H9 (cell line): ENCODE measurements around the gene USP7. TPM values are rescaled to one million over a fixed set of nuclear protein-coding genes. Genes with fewer than 3 reads are reported as not detected.

ENCODE experiments used
- DNase-seq: peaks from one replicate; pipeline ENCODE4 v3.0.0-alpha.2; 2017
- H2AFZ ChIP-seq: one replicate; pipeline ENCODE4 v1.6.1; 2013; ENCODE audit warnings: mild to moderate bottlenecking, low read length, control low read depth, moderate library complexity
- H2AK5ac ChIP-seq: 2 replicates; pipeline ENCODE4 v1.6.1; 2013; ENCODE audit warnings: low read length, control low read depth, mixed read lengths; ENCODE audit not compliant: insufficient read length
- H2BK120ac ChIP-seq: one replicate; pipeline ENCODE4 v1.6.1; 2013; ENCODE audit warnings: low read depth, mild to moderate bottlenecking, low read length, control low read depth, inconsistent platforms; ENCODE audit not compliant: poor library complexity, severe bottlenecking
- H2BK12ac ChIP-seq: 2 replicates; pipeline ENCODE4 v1.6.1; 2013; ENCODE audit warnings: low read length, control low read depth, mixed read lengths, low read depth; ENCODE audit not compliant: insufficient read length
- H2BK15ac ChIP-seq: 2 replicates; pipeline ENCODE4 v1.6.1; 2013; ENCODE audit warnings: low read depth, low read length, control low read depth
- H2BK20ac ChIP-seq: one replicate; pipeline ENCODE4 v1.6.1; 2013; ENCODE audit warnings: low read depth, mild to moderate bottlenecking, low read length, control low read depth, inconsistent platforms; ENCODE audit not compliant: poor library complexity, severe bottlenecking
- H2BK5ac ChIP-seq: 2 replicates; pipeline ENCODE4 v1.6.1; 2013; ENCODE audit warnings: low read length, control low read depth, mixed read lengths; ENCODE audit not compliant: insufficient read length
- H3K14ac ChIP-seq: 2 replicates; pipeline ENCODE4 v1.6.1; 2013; ENCODE audit warnings: low read length, control low read depth; ENCODE audit not compliant: insufficient read depth
- H3K18ac ChIP-seq: 2 replicates; pipeline ENCODE4 v1.6.1; 2013; ENCODE audit warnings: low read depth, mild to moderate bottlenecking, mixed read lengths, low read length, control low read depth; ENCODE audit not compliant: insufficient read length
- H3K23ac ChIP-seq: 2 replicates; pipeline ENCODE4 v1.6.1; 2013; ENCODE audit warnings: low read length, control low read depth, mixed read lengths, low read depth; ENCODE audit not compliant: insufficient read length
- H3K23me2 ChIP-seq: 2 replicates; pipeline ENCODE4 v1.6.1; 2013; ENCODE audit warnings: low read depth, mild to moderate bottlenecking, mixed read lengths, low read length, control low read depth; ENCODE audit not compliant: insufficient read length, poor library complexity, severe bottlenecking
- H3K27ac ChIP-seq: 2 replicates; pipeline ENCODE4 v1.5.1; 2013; ENCODE audit warnings: low read length, control low read depth, mixed read lengths, low read depth; ENCODE audit not compliant: insufficient read length
- H3K27me3 ChIP-seq: 2 replicates; pipeline ENCODE4 v1.6.1; 2013; ENCODE audit warnings: low read length, control low read depth, inconsistent platforms; ENCODE audit not compliant: insufficient read depth
- H3K4ac ChIP-seq: 2 replicates; pipeline ENCODE4 v1.6.1; 2013; ENCODE audit warnings: low read depth, mild to moderate bottlenecking, control low read depth, inconsistent platforms, low read length, moderate library complexity
- H3K4me1 ChIP-seq: 2 replicates; pipeline ENCODE4 v1.6.1; 2013; ENCODE audit warnings: low read length, control low read depth, inconsistent platforms; ENCODE audit not compliant: insufficient read depth
- H3K4me2 ChIP-seq: 2 replicates; pipeline ENCODE4 v1.6.1; 2013; ENCODE audit warnings: low read length, control low read depth, mixed read lengths; ENCODE audit not compliant: insufficient read length, insufficient read depth
- H3K56ac ChIP-seq: 2 replicates; pipeline ENCODE4 v1.6.1; 2013; ENCODE audit warnings: low read depth, mild to moderate bottlenecking, mixed read lengths, low read length, control low read depth; ENCODE audit not compliant: insufficient read length
- H3K79me1 ChIP-seq: 2 replicates; pipeline ENCODE4 v1.6.1; 2013; ENCODE audit warnings: low read depth, mild to moderate bottlenecking, moderate library complexity, low read length, control low read depth, inconsistent platforms; ENCODE audit not compliant: insufficient read depth, poor library complexity, severe bottlenecking
- H3K79me2 ChIP-seq: 2 replicates; pipeline ENCODE4 v1.6.1; 2013; ENCODE audit warnings: low read length, control low read depth, inconsistent platforms; ENCODE audit not compliant: insufficient read depth
- H3K9ac ChIP-seq: 2 replicates; pipeline ENCODE4 v1.6.1; 2013; ENCODE audit warnings: low read length, control low read depth, mixed read lengths; ENCODE audit not compliant: insufficient read length; ENCODE audit errors: extremely low read depth
- H3K9me3 ChIP-seq: one replicate; pipeline ENCODE4 v1.6.1; 2013; ENCODE audit warnings: low read depth, low read length, inconsistent platforms; ENCODE audit not compliant: control insufficient read depth
- H3T11ph ChIP-seq: one replicate; pipeline ENCODE4 v1.6.1; 2013; ENCODE audit warnings: mild to moderate bottlenecking, low read length, control low read depth, inconsistent platforms
- H4K20me1 ChIP-seq: one replicate; pipeline ENCODE4 v1.6.1; 2013; ENCODE audit not compliant: control insufficient read depth, insufficient read length, insufficient read depth
- H4K5ac ChIP-seq: 2 replicates; pipeline ENCODE4 v1.6.1; 2013; ENCODE audit warnings: low read depth, mild to moderate bottlenecking, mixed read lengths, low read length, control low read depth; ENCODE audit not compliant: insufficient read length
- H4K8ac ChIP-seq: replicated peaks from 2 replicates; pipeline ENCODE4 v1.6.1; 2013; ENCODE audit warnings: low read length, control low read depth, mixed read lengths, low read depth; ENCODE audit not compliant: insufficient read length
- H4K91ac ChIP-seq: 2 replicates; pipeline ENCODE4 v1.6.1; 2013; ENCODE audit warnings: low read depth, mild to moderate bottlenecking, moderate library complexity, mixed read lengths, low read length, control low read depth; ENCODE audit not compliant: insufficient read length
- H3K27ac Mint-ChIP-seq, 3 experiments: 2 replicates in 2 of 3; 3 replicates in 1 of 3; pipeline ENCODE4 v1.8.0; 2020 to 2021; ENCODE audit warnings: mixed read lengths in 3 of 3, mild to moderate bottlenecking in 1 of 3, moderate library complexity in 1 of 3
- H3K27me3 Mint-ChIP-seq: 2 replicates; pipeline ENCODE4 v1.8.0; 2021; ENCODE audit warnings: low read depth, mild to moderate bottlenecking, moderate library complexity, mixed read lengths
- H3K36me3 Mint-ChIP-seq, 3 experiments: 2 replicates in 2 of 3; 3 replicates in 1 of 3; pipeline ENCODE4 v1.8.0; 2020 to 2021; ENCODE audit warnings: low read depth in 3 of 3, mixed read lengths in 3 of 3; ENCODE audit not compliant: insufficient read depth in 1 of 3
- H3K4me1 Mint-ChIP-seq, 2 experiments: 2 replicates each; pipeline ENCODE4 v1.8.0; 2020; ENCODE audit warnings: mixed read lengths in 2 of 2
- H3K4me3 Mint-ChIP-seq, 2 experiments: 2 replicates in 1 of 2; 3 replicates in 1 of 2; pipeline ENCODE4 v1.8.0; 2020 to 2021; ENCODE audit warnings: mild to moderate bottlenecking in 2 of 2, mixed read lengths in 2 of 2, moderate library complexity in 1 of 2
- H3K9me3 Mint-ChIP-seq, 2 experiments: 2 replicates in 1 of 2; 3 replicates in 1 of 2; pipeline ENCODE4 v1.8.0; 2020; ENCODE audit warnings: mild to moderate bottlenecking in 2 of 2, mixed read lengths in 2 of 2, moderate library complexity in 1 of 2
- WGBS: extraction: QIAGEN DNeasy Blood & Tissue Kit; methylation state at CpG from one replicate; pipeline ENCODE4 v1.1.7; 2013; ENCODE audit warnings: missing lambda C conversion rate, low lambda C conversion rate, mixed read lengths; ENCODE audit not compliant: insufficient read length; ENCODE audit errors: extremely low coverage; 5-methylcytosine and 5-hydroxymethylcytosine counted together
- total RNA-seq: library from RNA; stranded (reverse); gene quantifications from 2 replicates; pipeline ENCODE4 v1.2.1, GENCODE V29; 2021
- TF ChIP-seq, protein P1 (sequence below): fragments of 200-600 bp; sonication (generic); conservative IDR thresholded peaks from 3 replicates; pipeline ENCODE4 v1.8.0; 2021; ENCODE audit warnings: antibody characterized with exemption, mild to moderate bottlenecking

Gene USP7
- total RNA-seq, 1 experiment from 2014 or later, result 192 TPM

DNA sequence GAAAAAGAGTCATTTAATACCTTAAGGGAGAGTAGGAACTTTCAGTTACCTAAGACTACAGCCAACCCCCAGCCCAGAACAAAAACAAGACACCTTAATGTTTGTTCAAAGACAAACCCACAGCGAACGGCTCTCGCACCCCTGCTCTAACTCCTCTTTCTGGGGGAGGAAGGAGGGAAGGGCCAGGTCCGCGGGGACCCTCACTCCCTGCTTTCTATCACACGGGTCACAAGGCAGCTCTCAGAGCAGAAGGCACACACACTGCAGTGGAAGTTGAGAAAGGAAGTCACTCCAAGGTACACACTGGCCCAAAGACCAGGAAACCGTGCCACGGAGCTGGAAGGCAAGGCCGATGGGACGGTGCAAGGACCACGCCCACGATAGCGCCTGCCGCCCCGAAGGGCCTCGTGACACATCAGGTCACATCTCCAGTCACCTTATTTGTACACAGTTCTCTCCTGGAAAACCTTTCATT is 71.6 kb downstream of the USP7 start:
- Mint-ChIP-seq H3K27ac (peak overlapping the region in 2 of 3 experiments; percentile 29 to 92; a peak in 3 of 7 replicates), H3K36me3 (peaks cover 54 to 86% (median 74%) of the 10 kb centered on the region in 3 experiments; a peak in 6 of 7 replicates), H3K4me1 (peaks cover 2 to 3% of the 10 kb centered on the region in 2 experiments), H3K4me3 (no peak overlapping the region; a peak in 1 of 5 replicates), H3K27me3 (peaks cover 1% of the 10 kb centered on the region; the same call in 1 of the 2 replicates), H3K9me3 (no peaks in the 10 kb centered on the region)
- no peak overlapping the region for H3K4ac ChIP-seq
- H3K4me2 ChIP-seq, result no peak overlapping the region
- H3K27me3 ChIP-seq, result no peaks in the 10 kb centered on the region
- TF ChIP-seq, protein P1, sequence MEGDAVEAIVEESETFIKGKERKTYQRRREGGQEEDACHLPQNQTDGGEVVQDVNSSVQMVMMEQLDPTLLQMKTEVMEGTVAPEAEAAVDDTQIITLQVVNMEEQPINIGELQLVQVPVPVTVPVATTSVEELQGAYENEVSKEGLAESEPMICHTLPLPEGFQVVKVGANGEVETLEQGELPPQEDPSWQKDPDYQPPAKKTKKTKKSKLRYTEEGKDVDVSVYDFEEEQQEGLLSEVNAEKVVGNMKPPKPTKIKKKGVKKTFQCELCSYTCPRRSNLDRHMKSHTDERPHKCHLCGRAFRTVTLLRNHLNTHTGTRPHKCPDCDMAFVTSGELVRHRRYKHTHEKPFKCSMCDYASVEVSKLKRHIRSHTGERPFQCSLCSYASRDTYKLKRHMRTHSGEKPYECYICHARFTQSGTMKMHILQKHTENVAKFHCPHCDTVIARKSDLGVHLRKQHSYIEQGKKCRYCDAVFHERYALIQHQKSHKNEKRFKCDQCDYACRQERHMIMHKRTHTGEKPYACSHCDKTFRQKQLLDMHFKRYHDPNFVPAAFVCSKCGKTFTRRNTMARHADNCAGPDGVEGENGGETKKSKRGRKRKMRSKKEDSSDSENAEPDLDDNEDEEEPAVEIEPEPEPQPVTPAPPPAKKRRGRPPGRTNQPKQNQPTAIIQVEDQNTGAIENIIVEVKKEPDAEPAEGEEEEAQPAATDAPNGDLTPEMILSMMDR, result no peak
- H2AK5ac ChIP-seq, result no peak overlapping the region
- no peak overlapping the region for H3K23ac ChIP-seq
- H4K8ac ChIP-seq, result no peak overlapping the region
- no peaks in the 10 kb centered on the region for H3K9me3 ChIP-seq
- no peak overlapping the region for H3K56ac ChIP-seq
- H2BK12ac ChIP-seq, result no peak overlapping the region
- no peaks in the 10 kb centered on the region for H4K20me1 ChIP-seq
- H2BK5ac ChIP-seq, result no peak overlapping the region
- no peak overlapping the region for H2BK20ac ChIP-seq
- no peak overlapping the region for H3T11ph ChIP-seq
- no peak overlapping the region for H2BK15ac ChIP-seq
- H3K18ac ChIP-seq, result no peak overlapping the region
- no peak overlapping the region for H3K27ac ChIP-seq
- no peak overlapping the region for H2AFZ ChIP-seq
- H3K79me2 ChIP-seq, result no peaks in the 10 kb centered on the region
- no peaks in the 10 kb centered on the region for H3K79me1 ChIP-seq
- H3K23me2 ChIP-seq, result no peaks in the 10 kb centered on the region
- H4K5ac ChIP-seq, result no peak overlapping the region
- H3K14ac ChIP-seq, result no peak overlapping the region
- no CpG with 5 or more reads among the region's 16 CpGs for WGBS
- no peak overlapping the region for H3K9ac ChIP-seq
- H2BK120ac ChIP-seq, result no peak overlapping the region
- H4K91ac ChIP-seq, result no peak overlapping the region
- H3K4me1 ChIP-seq, result no peaks in the 10 kb centered on the region
- DNase-seq, result no peak
